ENCODE measurements around the gene ATR. TPM values are rescaled to one million over a fixed set of nuclear protein-coding genes. Genes with fewer than 3 reads are reported as not detected.

Gene ATR
- total and polyA plus RNA-seq, 7 donors = 3.7 to 11.1 (median 7.5) TPM

DNA sequence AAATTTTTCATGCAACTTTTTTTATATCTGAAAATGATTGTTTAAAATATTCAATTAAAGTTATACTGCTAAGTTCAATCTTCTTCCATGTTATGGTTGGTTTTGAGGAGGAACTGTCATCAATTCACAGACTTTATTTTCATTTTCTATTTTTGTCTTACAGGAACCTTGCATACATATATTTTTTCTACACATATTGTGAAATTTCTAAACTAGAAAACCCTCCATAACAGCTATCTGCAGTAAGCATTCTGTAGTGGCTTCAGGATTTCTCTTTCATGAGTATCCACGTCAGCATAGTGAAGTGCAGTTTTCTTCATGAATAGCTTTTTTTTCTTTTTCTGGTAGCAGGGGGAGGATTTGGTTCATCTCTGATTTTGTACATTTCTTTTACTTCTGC lies 48.2 kb downstream of the ATR start:
- H3K36me3 ChIP-seq (ENCODE audit: insufficient read depth in 1 of 2, low read depth in 1 of 2) = peaks cover 3 to 41% of the 10 kb centered on the region in 2 donors

GRCh38 chr3:142523921-142524566 lies 54.5 kb downstream of the ATR start:
- no peaks in the 10 kb centered on the region for H3K4me1 ChIP-seq
- no peak overlapping the region for H3K4me3 ChIP-seq
- DNase-seq (no peak), ATAC-seq (no peak)
- H3K27me3 ChIP-seq (ENCODE audit: insufficient read depth in 3 of 3, low read length in 2 of 3) = no peaks in the 10 kb centered on the region
- no peak overlapping the region for H3K27ac ChIP-seq
- WGBS, 3 donors = 82 to 90% (median 82%) methylated on average over 4 of the region's 4 CpGs
- H3K9me3 ChIP-seq = no peaks in the 10 kb centered on the region
- peaks cover 0 to 43% of the 10 kb centered on the region in 2 donors for H3K36me3 ChIP-seq (ENCODE audit: insufficient read depth in 1 of 2, low read depth in 1 of 2)
- TF ChIP-seq, protein P1, sequence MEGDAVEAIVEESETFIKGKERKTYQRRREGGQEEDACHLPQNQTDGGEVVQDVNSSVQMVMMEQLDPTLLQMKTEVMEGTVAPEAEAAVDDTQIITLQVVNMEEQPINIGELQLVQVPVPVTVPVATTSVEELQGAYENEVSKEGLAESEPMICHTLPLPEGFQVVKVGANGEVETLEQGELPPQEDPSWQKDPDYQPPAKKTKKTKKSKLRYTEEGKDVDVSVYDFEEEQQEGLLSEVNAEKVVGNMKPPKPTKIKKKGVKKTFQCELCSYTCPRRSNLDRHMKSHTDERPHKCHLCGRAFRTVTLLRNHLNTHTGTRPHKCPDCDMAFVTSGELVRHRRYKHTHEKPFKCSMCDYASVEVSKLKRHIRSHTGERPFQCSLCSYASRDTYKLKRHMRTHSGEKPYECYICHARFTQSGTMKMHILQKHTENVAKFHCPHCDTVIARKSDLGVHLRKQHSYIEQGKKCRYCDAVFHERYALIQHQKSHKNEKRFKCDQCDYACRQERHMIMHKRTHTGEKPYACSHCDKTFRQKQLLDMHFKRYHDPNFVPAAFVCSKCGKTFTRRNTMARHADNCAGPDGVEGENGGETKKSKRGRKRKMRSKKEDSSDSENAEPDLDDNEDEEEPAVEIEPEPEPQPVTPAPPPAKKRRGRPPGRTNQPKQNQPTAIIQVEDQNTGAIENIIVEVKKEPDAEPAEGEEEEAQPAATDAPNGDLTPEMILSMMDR (IDR thresholded peaks at IDR 0.05) = no peak
- intact Hi-C loops (cut with DNase I) = no loop called here

More for the DNA sequence above, 48.2 kb downstream of the ATR start:
- 92 to 100% (median 94%) methylated on average over 1 of the region's 1 CpG for WGBS, 3 donors
- DNase-seq = no peak
- intact Hi-C loops (cut with DNase I) = loop anchor here in 1 of 2 donors (10.0 kb wide), 1 partner anchor 175 kb away; no protein-coding TSS in a partner anchor
- no peak for ATAC-seq
- no peaks in the 10 kb centered on the region for H3K4me1 ChIP-seq
- TF ChIP-seq, protein P1 (IDR thresholded peaks at IDR 0.05) = no peak
- no peaks in the 10 kb centered on the region for H3K27me3 ChIP-seq (ENCODE audit: insufficient read depth in 3 of 3, low read length in 2 of 3)
- H3K4me3 ChIP-seq = no peak overlapping the region
- H3K27ac ChIP-seq = no peak overlapping the region
- no peaks in the 10 kb centered on the region for H3K9me3 ChIP-seq

DNA sequence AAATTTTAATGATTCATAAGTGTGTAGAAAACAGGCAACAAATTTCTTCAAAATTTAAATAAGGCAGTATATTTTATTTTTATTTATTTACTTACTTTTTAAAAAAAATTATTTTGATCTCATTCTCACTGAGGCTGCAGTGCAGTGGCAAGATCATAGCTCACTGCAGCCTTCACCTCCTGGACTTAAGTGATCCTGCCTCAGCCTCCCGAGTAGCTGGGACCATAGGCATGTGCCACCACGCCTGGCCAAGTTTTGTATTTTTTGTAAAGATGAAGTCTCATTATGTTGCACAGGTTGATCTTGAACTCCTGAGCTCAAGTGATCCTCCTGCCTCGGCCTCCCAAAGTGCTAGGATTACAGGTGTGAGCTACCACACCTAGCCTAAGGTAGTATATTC lies 69.5 kb downstream of the ATR start:
- TF ChIP-seq, protein P1 (IDR thresholded peaks at IDR 0.05) = no peak
- no peaks in the 10 kb centered on the region for H3K27me3 ChIP-seq (ENCODE audit: insufficient read depth in 3 of 3, low read length in 2 of 3)
- no peak overlapping the region for H3K4me3 ChIP-seq
- WGBS, 3 donors = 96 to 100% (median 99%) methylated on average over 3 of the region's 3 CpGs
- H3K36me3 ChIP-seq (ENCODE audit: insufficient read depth in 1 of 2, low read depth in 1 of 2) = peaks cover 0 to 72% of the 10 kb centered on the region in 2 donors
- no peak for DNase-seq
- no peaks in the 10 kb centered on the region for H3K4me1 ChIP-seq
- no peak overlapping the region for H3K27ac ChIP-seq
- intact Hi-C loops (cut with DNase I) = no loop called here
- no peak for ATAC-seq
- no peaks in the 10 kb centered on the region for H3K9me3 ChIP-seq

DNA sequence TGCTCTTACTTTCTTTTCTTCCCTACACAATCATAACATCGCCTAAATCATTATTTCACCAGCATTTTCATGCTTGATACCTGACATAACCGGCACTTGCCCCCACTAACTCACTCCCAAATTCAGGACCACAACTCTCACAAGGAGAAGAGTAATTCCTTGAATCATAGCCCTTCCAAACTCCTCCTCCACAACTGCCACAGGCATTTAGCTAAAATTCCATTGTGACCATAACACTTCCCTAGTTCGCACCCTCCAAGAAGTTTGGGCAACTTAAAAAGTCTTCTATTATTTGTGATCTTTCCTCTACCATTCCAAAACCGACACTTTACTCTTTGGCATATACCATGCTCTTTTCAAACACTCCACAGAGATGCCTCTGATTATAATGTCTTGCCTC lies 71.3 kb downstream of the ATR start:
- no peaks in the 10 kb centered on the region for H3K4me1 ChIP-seq
- no peak overlapping the region for H3K4me3 ChIP-seq
- H3K36me3 ChIP-seq (ENCODE audit: insufficient read depth in 1 of 2, low read depth in 1 of 2) = peaks cover 0 to 56% of the 10 kb centered on the region in 2 donors
- intact Hi-C loops (cut with DNase I) = no loop called here
- no peaks in the 10 kb centered on the region for H3K27me3 ChIP-seq (ENCODE audit: insufficient read depth in 3 of 3, low read length in 2 of 3)
- no peak for ATAC-seq
- H3K27ac ChIP-seq = no peak overlapping the region
- 97 to 99% (median 98%) methylated on average over 4 of the region's 4 CpGs for WGBS, 3 donors
- DNase-seq = no peak
- TF ChIP-seq, protein P1 (IDR thresholded peaks at IDR 0.05) = no peak
- H3K9me3 ChIP-seq = no peaks in the 10 kb centered on the region
